H1 (cell line): ENCODE data around the gene THAP12. TPM values are rescaled to one million over a fixed set of nuclear protein-coding genes. Genes with fewer than 3 reads are reported as not detected.

Source experiments
- CTCF ChIA-PET: fragments of 300-600 bp; sonication (Branson Sonifier 250); formaldehyde crosslinking; loops from one replicate; lab custom pipeline; 2021; ENCODE audit not compliant: partially characterized antibody; lab: Charles Lee
- POLR2A ChIA-PET: fragments of 300-600 bp; sonication (Branson Sonifier 250); formaldehyde crosslinking; loops from one replicate; lab custom pipeline; 2021; ENCODE audit warnings: inconsistent platforms; ENCODE audit not compliant: partially characterized antibody; lab: Charles Lee
- DNase-seq, 2 experiments: peaks; one replicate each; pipeline versions ENCODE4 v3.0.0 to v3.0.0-alpha.2; 2010 to 2022; ENCODE audit warnings: low spot score in 2 of 2, low read depth in 1 of 2, mixed read lengths in 1 of 2
- FAIRE-seq: peaks from 2 replicates; lab custom pipeline; 2011; peaks lifted over from hg19 to GRCh38; lab: Jason Lieb, UNC
- H2AFZ ChIP-seq: 2 replicates; pipeline ENCODE4 v1.8.1; 2012; ENCODE audit warnings: low read length, inconsistent platforms
- H2AK5ac ChIP-seq: 2 replicates; pipeline ENCODE4 v1.6.1; 2013; ENCODE audit warnings: low read depth, low read length
- H2BK120ac ChIP-seq: replicated peaks from 2 replicates; pipeline ENCODE3; 2013; ENCODE audit warnings: low read depth, low read length, inconsistent platforms
- H2BK12ac ChIP-seq: 2 replicates; pipeline ENCODE4 v1.6.1; 2013; ENCODE audit warnings: low read depth, low read length
- H2BK15ac ChIP-seq: 2 replicates; pipeline ENCODE4 v1.6.1; 2013; ENCODE audit warnings: low read length
- H2BK20ac ChIP-seq: 2 replicates; pipeline ENCODE4 v1.6.1; 2013; ENCODE audit warnings: low read length
- H2BK5ac ChIP-seq: 2 replicates; pipeline ENCODE4 v1.6.1; 2013; ENCODE audit warnings: low read depth, low read length
- H3K14ac ChIP-seq: 2 replicates; pipeline ENCODE4 v1.6.1; 2013; ENCODE audit warnings: inconsistent platforms; ENCODE audit not compliant: insufficient read length
- H3K18ac ChIP-seq: 2 replicates; pipeline ENCODE4 v1.6.1; 2013; ENCODE audit warnings: low read length; ENCODE audit errors: extremely low read depth
- H3K23ac ChIP-seq: 2 replicates; pipeline ENCODE4 v1.6.1; 2013; ENCODE audit warnings: inconsistent platforms; ENCODE audit not compliant: insufficient read length
- H3K23me2 ChIP-seq: 2 replicates; pipeline ENCODE4 v1.6.1; 2013; ENCODE audit warnings: low read depth, low read length
- H3K27ac ChIP-seq: 2 replicates; pipeline ENCODE4 v1.6.1; 2011; ENCODE audit warnings: low read depth, low read length, inconsistent platforms
- H3K27me3 ChIP-seq, 4 experiments: replicated peaks in 1 of 4; 1 replicate in 1 of 4; 2 replicates in 3 of 4; pipeline versions ENCODE4 v1.6.1 to v1.8.1; 2011 to 2013; ENCODE audit warnings: low read length in 3 of 4, mild to moderate bottlenecking in 3 of 4, inconsistent platforms in 2 of 4, mixed read lengths in 2 of 4, moderate library complexity in 1 of 4; ENCODE audit not compliant: control insufficient read depth in 3 of 4, insufficient read depth in 3 of 4; ENCODE audit errors: extremely low read depth in 1 of 4
- H3K36me3 ChIP-seq, 4 experiments: 2 replicates each; pipeline versions ENCODE4 v1.6.1 to v1.8.1; 2011 to 2013; ENCODE audit warnings: mild to moderate bottlenecking in 4 of 4, low read length in 3 of 4, moderate library complexity in 2 of 4, control low read depth in 1 of 4, inconsistent platforms in 1 of 4; ENCODE audit not compliant: insufficient read depth in 4 of 4, control insufficient read depth in 2 of 4
- H3K4ac ChIP-seq: replicated peaks from 2 replicates; pipeline ENCODE3; 2013; ENCODE audit warnings: low read length, low read depth, mixed read lengths, inconsistent platforms; ENCODE audit not compliant: insufficient read length
- H3K4me1 ChIP-seq, 4 experiments: replicated peaks in 1 of 4; 1 replicate in 1 of 4; 2 replicates in 3 of 4; pipeline versions ENCODE4 v1.6.1 to v1.8.1; 2011 to 2013; ENCODE audit warnings: low read length in 3 of 4, inconsistent platforms in 2 of 4, mixed read lengths in 1 of 4; ENCODE audit not compliant: insufficient read depth in 4 of 4, control insufficient read depth in 3 of 4
- H3K4me2 ChIP-seq, 2 experiments: 2 replicates each; pipeline versions ENCODE4 v1.6.1 to v1.8.1; 2011 to 2013; ENCODE audit warnings: low read depth in 2 of 2, low read length in 2 of 2, control low read depth in 1 of 2, inconsistent platforms in 1 of 2, mild to moderate bottlenecking in 1 of 2; ENCODE audit not compliant: insufficient read depth in 1 of 2
- H3K4me3 ChIP-seq, 4 experiments: fragments of 200-600, 300-600 bp in 1 of 4; sonication (generic), shearing (Covaris generic), sonication (Bioruptor Twin) in 1 of 4; 2 replicates each; pipeline versions ENCODE4 v1.5.1 to v1.8.1; 2011 to 2016; ENCODE audit warnings: low read length in 4 of 4, low read depth in 3 of 4, control low read depth in 2 of 4, inconsistent platforms in 2 of 4, mild to moderate bottlenecking in 2 of 4, mixed read lengths in 1 of 4, moderate library complexity in 1 of 4; ENCODE audit not compliant: insufficient read depth in 2 of 4; ENCODE audit errors: extremely low read depth in 1 of 4
- H3K56ac ChIP-seq: replicated peaks from 2 replicates; pipeline ENCODE3; 2013; ENCODE audit warnings: low read depth, mild to moderate bottlenecking, mixed read lengths, low read length, inconsistent platforms; ENCODE audit not compliant: insufficient read length
- H3K79me1 ChIP-seq: 2 replicates; pipeline ENCODE4 v1.6.1; 2013; ENCODE audit warnings: low read depth, low read length, control low read depth
- H3K79me2 ChIP-seq, 2 experiments: 2 replicates each; pipeline versions ENCODE4 v1.6.1 to v1.8.1; 2012 to 2013; ENCODE audit warnings: low read length in 2 of 2, mild to moderate bottlenecking in 2 of 2, inconsistent platforms in 1 of 2; ENCODE audit not compliant: insufficient read depth in 2 of 2, control insufficient read depth in 1 of 2
- H3K9ac ChIP-seq, 4 experiments: replicated peaks in 1 of 4; 1 replicate in 1 of 4; 2 replicates in 3 of 4; pipeline versions ENCODE4 v1.6.1 to v1.8.1; 2011 to 2013; ENCODE audit warnings: low read depth in 3 of 4, low read length in 3 of 4, control low read depth in 2 of 4, mild to moderate bottlenecking in 2 of 4, moderate library complexity in 2 of 4, inconsistent platforms in 1 of 4; ENCODE audit errors: extremely low read depth in 1 of 4
- H3K9me3 ChIP-seq, 2 experiments: 2 replicates each; pipeline versions ENCODE4 v1.6.1 to v1.8.1; 2012 to 2013; ENCODE audit warnings: mild to moderate bottlenecking in 2 of 2, moderate library complexity in 2 of 2, control low read depth in 1 of 2, inconsistent platforms in 1 of 2, low read depth in 1 of 2, low read length in 1 of 2, mixed read lengths in 1 of 2; ENCODE audit not compliant: insufficient read depth in 2 of 2
- H4K20me1 ChIP-seq, 2 experiments: replicated peaks in 1 of 2; 2 replicates each; pipeline versions ENCODE3 to v1.8.1; 2011 to 2013; ENCODE audit warnings: inconsistent platforms in 2 of 2, low read length in 2 of 2, mild to moderate bottlenecking in 1 of 2; ENCODE audit not compliant: insufficient read depth in 2 of 2, control insufficient read depth in 1 of 2
- H4K5ac ChIP-seq: 2 replicates; pipeline ENCODE4 v1.6.1; 2013; ENCODE audit warnings: low read length, low read depth, mixed read lengths, inconsistent platforms; ENCODE audit not compliant: insufficient read length
- H4K8ac ChIP-seq: 2 replicates; pipeline ENCODE4 v1.8.0; 2013; ENCODE audit warnings: mild to moderate bottlenecking, moderate library complexity, low read length, inconsistent platforms; ENCODE audit not compliant: insufficient read depth; ENCODE audit errors: extremely low read depth
- H4K91ac ChIP-seq: replicated peaks from 2 replicates; pipeline ENCODE3; 2013; ENCODE audit warnings: low read length, mixed read lengths, inconsistent platforms; ENCODE audit not compliant: insufficient read length
- ASH2L ChIP-seq: fragments of 200-600, 300-600 bp; sonication (generic); IDR thresholded peaks from one replicate; pipeline ENCODE4 v1.7.1; 2017; ENCODE audit warnings: low read length
- CTCF ChIP-seq, 3 experiments: IDR thresholded peaks; 1 replicate in 2 of 3; 2 replicates in 1 of 3; pipeline versions ENCODE4 v1.5.1 to v1.6.1; 2011; ENCODE audit warnings: low read length in 3 of 3, mild to moderate bottlenecking in 3 of 3, inconsistent platforms in 2 of 3, low read depth in 1 of 3, moderate library complexity in 1 of 3; ENCODE audit not compliant: insufficient read depth in 1 of 3; ENCODE audit errors: control extremely low read depth in 1 of 3
- JUN ChIP-seq: IDR thresholded peaks from 2 replicates; pipeline ENCODE4 v1.6.1; 2011; ENCODE audit warnings: low read depth, mild to moderate bottlenecking, improper control_type of control experiment, low read length
- RAD21 ChIP-seq, 2 experiments: IDR thresholded peaks in 1 of 2; conservative IDR thresholded peaks in 1 of 2; 2 replicates each; pipeline ENCODE4 v1.6.1; 2011; ENCODE audit warnings: low read depth in 2 of 2, low read length in 2 of 2, improper control_type of control experiment in 1 of 2, inconsistent platforms in 1 of 2, mild to moderate bottlenecking in 1 of 2, moderate library complexity in 1 of 2
- SAP30 ChIP-seq: fragments of 300-600 bp; sonication (generic); IDR thresholded peaks from 2 replicates; pipeline ENCODE4 v1.7.1; 2012; ENCODE audit warnings: low read length, moderate library complexity, mild to moderate bottlenecking, inconsistent platforms; ENCODE audit not compliant: insufficient read depth, insufficient replicate concordance
- SP2 ChIP-seq: IDR thresholded peaks from 2 replicates; pipeline ENCODE4 v1.6.1; 2012; ENCODE audit warnings: mild to moderate bottlenecking, low read length, inconsistent platforms
- SUZ12 ChIP-seq: fragments of 200-600 bp; sonication (generic); IDR thresholded peaks from 2 replicates; pipeline ENCODE4 v1.6.1; 2012; ENCODE audit warnings: mild to moderate bottlenecking, inconsistent platforms, low read length, moderate library complexity, mixed read lengths
- TCF12 ChIP-seq: IDR thresholded peaks from 2 replicates; pipeline ENCODE4 v1.6.1; 2011; ENCODE audit warnings: low read depth, mild to moderate bottlenecking, low read length
- TEAD4 ChIP-seq: IDR thresholded peaks from 2 replicates; pipeline ENCODE4 v1.6.1; 2012; ENCODE audit warnings: low read depth, low read length, inconsistent platforms, mixed read lengths
- USF2 ChIP-seq: IDR thresholded peaks from 2 replicates; pipeline ENCODE4 v1.6.1; 2011; ENCODE audit warnings: low read length, improper control_type of control experiment
- YY1 ChIP-seq: IDR thresholded peaks from 2 replicates; pipeline ENCODE4 v1.6.1; 2011; ENCODE audit warnings: low read depth, mild to moderate bottlenecking, low read length
- polyA plus RNA-seq, 7 experiments: library from polyadenylated mRNA; depleted of rRNA in 3 of 7; stranded (reverse) in 5 of 7; unstranded in 2 of 7; fragments of >200 nt in 5 of 7; fragments of 200-250 nt in 2 of 7; gene quantifications; 1 replicate in 5 of 7; 2 replicates in 1 of 7; 4 replicates in 1 of 7; pipeline versions ENCODE4 v1.2.1 to v1.2.3, GENCODE V29; 2011 to 2013; ENCODE audit warnings: missing spikeins in 2 of 7, mixed read lengths in 2 of 7
- total RNA-seq: library from RNA; stranded (reverse); fragmentation: NEBNext Ultra II Directional; extraction: Animal tissue kit (Norgen Biotek cat#: 25700); gene quantifications from 2 replicates; pipeline ENCODE4 v1.2.1, GENCODE V29; 2021

The THAP12 gene
- total and polyA plus RNA-seq, 2 of the 8 experiments (the other 6 are each of a cell fraction or from before 2014, with no cell fraction given) = 12.0 to 39.9 TPM

- Histone ChIP-seq H3K4me3 (no peak overlapping the region), H2BK12ac (no peak overlapping the region), H3K23ac (no peak overlapping the region), H3K27ac (no peak overlapping the region), H3K79me1 (no peaks in the 10 kb centered on the region), H3K18ac (no peak overlapping the region), H3K4ac (no peak overlapping the region), H2AFZ (no peak overlapping the region), H2BK120ac (no peak overlapping the region), H3K27me3 (no peaks in the 10 kb centered on the region; a peak in 2 of 7 replicates), H3K9ac (no peak overlapping the region), H3K14ac (no peak overlapping the region), H3K4me1 (no peaks in the 10 kb centered on the region), H2BK20ac (no peak overlapping the region), H2AK5ac (no peak overlapping the region), H2BK5ac (no peak overlapping the region), H3K23me2 (no peaks in the 10 kb centered on the region), H3K9me3 (peaks cover 0 to 2% of the 10 kb centered on the region in 2 experiments; a peak in 1 of 4 replicates), H2BK15ac (no peak overlapping the region), H4K8ac (no peak overlapping the region), H4K91ac (no peak overlapping the region), H3K36me3 (no peaks in the 10 kb centered on the region), H4K20me1 (no peaks in the 10 kb centered on the region), H4K5ac (no peak overlapping the region), H3K79me2 (no peaks in the 10 kb centered on the region), H3K4me2 (no peak overlapping the region), H3K56ac (no peak overlapping the region)
- CTCF ChIA-PET = interaction anchor here (0.6 to 1.5 kb wide), 6 partner anchors 9 to 110 kb away, joined by 3 to 5 read pairs (median 4); no protein-coding TSS in a partner anchor
- FAIRE-seq (no peak), DNase-seq (peak; percentile 29 to 54)
- POLR2A ChIA-PET = no interaction called here
- no peak for TF ChIP-seq SAP30
- no peak for TF ChIP-seq ASH2L
- TF ChIP-seq USF2 = no peak
- TF ChIP-seq RAD21 (IDR thresholded peaks at IDR 0.05 in 1 of 2, conservative IDR thresholded peaks at IDR 0.05 in 1 of 2; ENCODE audit: low read depth in 2 of 2, low read length in 2 of 2) = peak; percentile 65 to 75
- TF ChIP-seq SUZ12 = no peak
- no peak for TF ChIP-seq TCF12
- no peak for TF ChIP-seq TEAD4
- no peak for TF ChIP-seq SP2
- TF ChIP-seq JUN = no peak
- TF ChIP-seq YY1 = 0 out of 2 replicates have a peak, but pooled peaks have one; percentile 26
- TF ChIP-seq CTCF (IDR thresholded peaks at IDR 0.05; ENCODE audit: control extremely low read depth in 1 of 3, insufficient read depth in 1 of 3, low read depth in 1 of 3, low read length in 3 of 3) = peak; percentile 68 to 70 (median 69)
Observed at GRCh38 chr11:76415073-76415472, 34.1 kb upstream of the THAP12 start.
